Keratinocyte (primary cell): Measurements from ENCODE around the gene F10. TPM values are rescaled to one million over a fixed set of nuclear protein-coding genes. Genes with fewer than 3 reads are reported as not detected.

ENCODE experiments used
- DNase-seq: peaks from one replicate; pipeline ENCODE4 v3.0.0-alpha.2; 2011; ENCODE audit warnings: low read depth, missing footprints, low spot score
- FAIRE-seq: peaks from 2 replicates; lab custom pipeline; 2011; peaks lifted over from hg19 to GRCh38; lab: Jason Lieb, UNC
- H2AFZ ChIP-seq: 2 replicates; pipeline ENCODE4 v1.6.0; 2012; ENCODE audit warnings: low read length, control low read depth, inconsistent platforms; ENCODE audit not compliant: control insufficient read depth
- H3K27ac ChIP-seq: 2 replicates; pipeline ENCODE4 v1.5.1; 2011; ENCODE audit warnings: low read length; ENCODE audit not compliant: control insufficient read depth, insufficient read depth
- H3K27me3 ChIP-seq: 3 replicates; pipeline ENCODE4 v1.6.0; 2011; ENCODE audit warnings: low read length; ENCODE audit not compliant: control insufficient read depth, insufficient read depth; ENCODE audit errors: extremely low read depth
- H3K36me3 ChIP-seq, 2 experiments: 2 replicates in 1 of 2; 3 replicates in 1 of 2; pipeline ENCODE4 v1.5.1; 2011; ENCODE audit warnings: low read length in 2 of 2, mild to moderate bottlenecking in 1 of 2; ENCODE audit not compliant: control insufficient read depth in 2 of 2, insufficient read depth in 2 of 2; ENCODE audit errors: extremely low read depth in 1 of 2
- H3K4me1 ChIP-seq: 3 replicates; pipeline ENCODE4 v1.5.1; 2011; ENCODE audit warnings: low read length; ENCODE audit not compliant: control insufficient read depth, insufficient read depth; ENCODE audit errors: extremely low read depth
- H3K4me2 ChIP-seq: 3 replicates; pipeline ENCODE4 v1.6.0; 2011; ENCODE audit warnings: low read depth, low read length; ENCODE audit not compliant: control insufficient read depth, insufficient read depth; ENCODE audit errors: extremely low read depth
- H3K4me3 ChIP-seq, 3 experiments: fragments of 200-600 bp in 1 of 3; sonication (generic) in 1 of 3; 2 replicates in 2 of 3; 3 replicates in 1 of 3; pipeline ENCODE4 v1.5.1; 2011 to 2016; ENCODE audit warnings: low read length in 3 of 3, mild to moderate bottlenecking in 3 of 3, control low read depth in 2 of 3, inconsistent platforms in 1 of 3, low read depth in 1 of 3, mixed read lengths in 1 of 3, mixed run types in 1 of 3, moderate library complexity in 1 of 3; ENCODE audit not compliant: control insufficient read depth in 2 of 3, insufficient read depth in 2 of 3; ENCODE audit errors: extremely low read depth in 1 of 3
- H3K79me2 ChIP-seq: 2 replicates; pipeline ENCODE4 v1.6.0; 2012; ENCODE audit warnings: low read length; ENCODE audit not compliant: control insufficient read depth, insufficient read depth
- H3K9ac ChIP-seq: 3 replicates; pipeline ENCODE4 v1.6.0; 2011; ENCODE audit warnings: low read length; ENCODE audit not compliant: control insufficient read depth, insufficient read depth; ENCODE audit errors: extremely low read depth
- H3K9me1 ChIP-seq: 3 replicates; pipeline ENCODE4 v1.6.0; 2011; ENCODE audit warnings: low read length; ENCODE audit not compliant: control insufficient read depth, insufficient read depth; ENCODE audit errors: extremely low read depth
- H3K9me3 ChIP-seq: 2 replicates; pipeline ENCODE4 v1.5.1; 2012; ENCODE audit warnings: low read depth, low read length; ENCODE audit not compliant: control insufficient read depth
- H4K20me1 ChIP-seq: 3 replicates; pipeline ENCODE4 v1.6.0; 2011; ENCODE audit warnings: low read length; ENCODE audit not compliant: control insufficient read depth, insufficient read depth; ENCODE audit errors: extremely low read depth
- CTCF ChIP-seq, 3 experiments: IDR thresholded peaks in 1 of 3; conservative IDR thresholded peaks in 1 of 3; optimal IDR thresholded peaks in 1 of 3; 2 replicates in 2 of 3; 3 replicates in 1 of 3; pipeline versions ENCODE3 to v1.5.1; 2011; ENCODE audit warnings: low read length in 3 of 3, mild to moderate bottlenecking in 3 of 3, moderate library complexity in 2 of 3, control low read depth in 1 of 3, inconsistent platforms in 1 of 3; ENCODE audit not compliant: insufficient read depth in 2 of 3; ENCODE audit errors: extremely low read depth in 1 of 3
- EZH2 ChIP-seq: IDR thresholded peaks from one replicate; pipeline ENCODE4 v1.6.1; 2012; ENCODE audit warnings: inconsistent platforms, mild to moderate bottlenecking, low read length, moderate library complexity
- dilution Hi-C: fragments of 300-500 bp; cut with MboI; formaldehyde crosslinking; loops from one replicate; pipeline ENCODE4 v1.7.0; 2020; ENCODE audit warnings: low sequenced_read_pairs; ENCODE audit not compliant: extremely low pct_ligation_motif_present
- polyA plus RNA-seq, 5 experiments: library from polyadenylated mRNA; depleted of rRNA in 3 of 5; stranded (reverse) in 3 of 5; stranded (forward) in 1 of 5; unstranded in 1 of 5; fragments of >200 nt; gene quantifications; 1 replicate in 1 of 5; 2 replicates in 3 of 5; 3 replicates in 1 of 5; pipeline versions ENCODE4 v1.2.1 to v1.2.3, GENCODE V29; 2011 to 2012; ENCODE audit warnings: missing spikeins in 2 of 5, low read depth in 1 of 5, low replicate concordance in 1 of 5
- small RNA-seq, 3 experiments: library from RNA; depleted of rRNA; stranded (forward); fragments of <200 nt; gene quantifications; one replicate each; pipeline ENCODE3, GENCODE V24; 2012; ENCODE audit warnings: low read depth in 3 of 3, low replicate concordance in 1 of 3; ENCODE audit not compliant: insufficient read length in 3 of 3

F10 gene
- polyA plus RNA-seq, 1 donor (not counting 4 experiments of a cell fraction or from before 2014, with no cell fraction given): not detected

GRCh38 chr13:113196970-113197737, 74.6 kb downstream of the F10 start:
- Histone ChIP-seq H3K9me3 (no peaks in the 10 kb centered on the region), H4K20me1 (no peaks in the 10 kb centered on the region), H3K4me3 (no peak overlapping the region), H3K27ac (no peak overlapping the region), H3K9ac (no peak overlapping the region), H3K36me3 (peaks cover 29% of the 10 kb centered on the region in 2 experiments), H3K79me2 (peaks cover 25% of the 10 kb centered on the region), H3K4me2 (no peak overlapping the region), H2AFZ (no peak overlapping the region), H3K27me3 (no peaks in the 10 kb centered on the region), H3K4me1 (no peaks in the 10 kb centered on the region), H3K9me1 (no peaks in the 10 kb centered on the region)
- FAIRE-seq: no peak
- TF ChIP-seq CTCF (optimal IDR thresholded peaks at IDR 0.05 in 1 of 3, IDR thresholded peaks at IDR 0.05 in 1 of 3, conservative IDR thresholded peaks at IDR 0.05 in 1 of 3; ENCODE audit: extremely low read depth in 1 of 3, insufficient read depth in 2 of 3, low read length in 3 of 3) (no peak), EZH2 (no peak)
- DNase-seq: no peak
- dilution Hi-C loops: no loop called here

Small RNA genes lying within 50 kb of the gene (small RNA-seq; reads per million reads assigned to genes)
- gene AL137002.1: 0 reads per million in 3 experiments

Other genes starting within 250 kb of the F10 start
- gene MCF2L, start 153.6 kb upstream of the F10 start, polyA plus RNA-seq: 0.14 TPM in 1 of 3 replicates, not detected in the others
- not detected in 3 replicates for gene F7, start 17.0 kb upstream of the F10 start, polyA plus RNA-seq
- not detected in 3 replicates for gene PROZ, start 35.8 kb downstream of the F10 start, polyA plus RNA-seq
- 52.7 to 76.5 TPM (median 64.8 TPM) in 3 replicates for gene PCID2, start 85.9 kb downstream of the F10 start, polyA plus RNA-seq
- gene CUL4A, start 86.8 kb downstream of the F10 start, polyA plus RNA-seq: 35.8 to 69.3 TPM (median 57.3 TPM) in 3 replicates
- gene LAMP1, start 174.4 kb downstream of the F10 start, polyA plus RNA-seq: 202 to 251 TPM (median 232 TPM) in 3 replicates
- gene GRTP1, start 241.3 kb downstream of the F10 start, polyA plus RNA-seq: 2.8 to 5.2 TPM (median 2.8 TPM) in 3 replicates